Measurements from ENCODE around the gene MYL12A. TPM values are rescaled to one million over a fixed set of nuclear protein-coding genes. Genes with fewer than 3 reads are reported as not detected.

MYL12A gene
- total RNA-seq, 1 experiment from 2014 or later: 230 TPM

DNA sequence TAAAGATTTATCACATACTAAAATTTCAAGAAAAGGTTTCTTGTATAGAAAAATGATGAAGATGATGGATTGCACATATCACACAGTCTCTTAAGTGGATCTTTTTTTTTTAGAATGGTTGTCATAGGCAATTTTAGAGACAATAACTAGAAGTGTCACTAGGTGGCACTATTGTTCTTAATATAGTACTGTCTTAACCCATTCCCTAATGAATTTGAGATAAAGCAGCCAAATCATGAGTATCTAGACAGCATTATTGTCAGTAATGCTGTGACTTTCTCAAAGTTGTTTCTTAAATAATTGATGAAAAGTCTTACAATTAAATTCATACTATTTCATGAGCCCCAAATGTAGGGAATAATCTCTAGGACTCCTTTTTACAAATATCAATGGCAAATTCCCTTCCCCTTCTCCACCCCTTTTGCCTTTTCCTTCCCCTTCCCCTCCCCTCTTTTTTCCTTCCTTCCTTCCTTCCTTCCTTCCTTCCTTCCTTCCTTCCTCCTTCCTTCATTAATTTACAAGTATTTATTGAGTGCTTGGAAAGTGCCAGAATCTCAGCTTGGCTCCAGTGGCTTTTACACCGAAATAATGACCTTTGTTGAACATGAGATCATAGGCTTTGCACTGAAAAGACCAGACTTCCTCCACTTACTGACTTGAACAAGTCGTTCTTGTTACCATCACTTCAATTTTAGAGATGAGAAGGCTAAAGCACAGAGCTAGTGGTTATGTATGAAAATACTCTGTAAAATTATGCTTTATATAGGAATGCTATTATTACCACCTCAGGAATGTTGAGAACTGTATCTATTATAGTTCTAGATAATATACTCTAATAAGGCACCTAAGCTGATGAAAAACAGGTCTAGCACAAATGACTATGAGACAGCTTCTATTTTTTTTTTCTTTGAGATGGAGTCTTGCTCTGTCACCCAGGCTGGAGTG is 34.1 kb downstream of the MYL12A start:
- ChIA-PET CTCF (interaction anchor here (0.5 to 4.6 kb wide), 13 partner anchors 15 to 588 kb away, joined by 3 to 47 read pairs (median 7); no protein-coding TSS in a partner anchor), POLR2A (no interaction called here)
- H3K4me1 Mint-ChIP-seq: peaks cover 52% of the 10 kb centered on the region
- H3K27me3 Mint-ChIP-seq (ENCODE audit: low read depth): no peaks in the 10 kb centered on the region
- TF ChIP-seq CTCF (IDR thresholded peaks at IDR 0.05): peak; percentile 62
- no peak for TF ChIP-seq NR1H2 (CRISPR knock-in tag; IDR thresholded peaks at IDR 0.05)
- no peak for TF ChIP-seq ZNF263 (CRISPR knock-in tag; IDR thresholded peaks at IDR 0.05; ENCODE audit: low read depth)
- H3K27ac Mint-ChIP-seq: no peak overlapping the region
- H3K9me3 Mint-ChIP-seq: peaks cover 7% of the 10 kb centered on the region
- DNase-seq (ENCODE audit: low spot score): no peak
- H3K36me3 Mint-ChIP-seq: peaks cover 9% of the 10 kb centered on the region
- peak; percentile 51 for ATAC-seq
- no peak overlapping the region for H3K4me3 Mint-ChIP-seq

DNA sequence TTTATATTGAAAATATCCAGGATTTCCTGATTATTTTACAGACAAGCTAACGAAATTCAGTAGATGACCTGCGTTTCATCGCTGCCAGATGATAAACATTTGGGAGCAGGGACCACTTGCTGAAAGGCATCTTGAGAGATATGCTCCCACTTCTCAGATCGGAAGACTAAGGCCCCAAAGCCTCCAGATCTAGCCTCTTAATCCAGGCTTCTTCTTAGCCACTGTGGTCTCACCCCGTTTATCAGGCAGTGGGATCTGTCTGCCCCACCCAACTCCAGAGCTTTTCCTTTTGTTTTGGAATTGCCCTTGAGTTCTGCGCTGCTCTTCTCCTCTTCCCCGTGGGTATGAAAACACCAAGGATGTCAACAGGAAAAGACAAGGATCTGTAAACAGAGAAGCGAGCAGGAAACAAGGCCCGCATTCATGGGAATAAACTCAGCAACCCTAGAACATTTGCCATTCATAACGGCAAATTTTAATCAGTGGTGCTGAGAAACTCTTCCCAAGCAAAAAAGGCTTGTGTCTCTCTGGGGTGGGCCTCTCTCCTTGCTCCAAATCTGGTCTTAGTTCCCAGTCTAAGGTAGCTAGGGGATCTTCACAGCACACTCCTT is 35.8 kb downstream of the MYL12A start:
- no peaks in the 10 kb centered on the region for H3K27me3 Mint-ChIP-seq (ENCODE audit: low read depth)
- ATAC-seq (no peak), DNase-seq (ENCODE audit: low spot score) (no peak)

More for the DNA sequence above, 35.8 kb downstream of the MYL12A start:
- Mint-ChIP-seq H3K4me3 (no peak overlapping the region), H3K9me3 (peaks cover 18% of the 10 kb centered on the region), H3K4me1 (peaks cover 41% of the 10 kb centered on the region), H3K36me3 (peaks cover 6% of the 10 kb centered on the region), H3K27ac (no peak overlapping the region; the same call in 1 of the 2 replicates)
- TF ChIP-seq EMX1 (CRISPR knock-in tag; IDR thresholded peaks at IDR 0.05) (no peak), ZNF317 (CRISPR knock-in tag; IDR thresholded peaks at IDR 0.05; ENCODE audit: borderline replicate concordance, low read depth) (no peak), ATF6 (CRISPR knock-in tag; IDR thresholded peaks at IDR 0.05) (no peak), IRF1 (CRISPR knock-in tag; IDR thresholded peaks at IDR 0.05) (no peak)
- TF ChIP-seq, protein P1, sequence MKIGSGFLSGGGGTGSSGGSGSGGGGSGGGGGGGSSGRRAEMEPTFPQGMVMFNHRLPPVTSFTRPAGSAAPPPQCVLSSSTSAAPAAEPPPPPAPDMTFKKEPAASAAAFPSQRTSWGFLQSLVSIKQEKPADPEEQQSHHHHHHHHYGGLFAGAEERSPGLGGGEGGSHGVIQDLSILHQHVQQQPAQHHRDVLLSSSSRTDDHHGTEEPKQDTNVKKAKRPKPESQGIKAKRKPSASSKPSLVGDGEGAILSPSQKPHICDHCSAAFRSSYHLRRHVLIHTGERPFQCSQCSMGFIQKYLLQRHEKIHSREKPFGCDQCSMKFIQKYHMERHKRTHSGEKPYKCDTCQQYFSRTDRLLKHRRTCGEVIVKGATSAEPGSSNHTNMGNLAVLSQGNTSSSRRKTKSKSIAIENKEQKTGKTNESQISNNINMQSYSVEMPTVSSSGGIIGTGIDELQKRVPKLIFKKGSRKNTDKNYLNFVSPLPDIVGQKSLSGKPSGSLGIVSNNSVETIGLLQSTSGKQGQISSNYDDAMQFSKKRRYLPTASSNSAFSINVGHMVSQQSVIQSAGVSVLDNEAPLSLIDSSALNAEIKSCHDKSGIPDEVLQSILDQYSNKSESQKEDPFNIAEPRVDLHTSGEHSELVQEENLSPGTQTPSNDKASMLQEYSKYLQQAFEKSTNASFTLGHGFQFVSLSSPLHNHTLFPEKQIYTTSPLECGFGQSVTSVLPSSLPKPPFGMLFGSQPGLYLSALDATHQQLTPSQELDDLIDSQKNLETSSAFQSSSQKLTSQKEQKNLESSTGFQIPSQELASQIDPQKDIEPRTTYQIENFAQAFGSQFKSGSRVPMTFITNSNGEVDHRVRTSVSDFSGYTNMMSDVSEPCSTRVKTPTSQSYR (CRISPR knock-in tag; IDR thresholded peaks at IDR 0.05): no peak
- TF ChIP-seq, protein P2, sequence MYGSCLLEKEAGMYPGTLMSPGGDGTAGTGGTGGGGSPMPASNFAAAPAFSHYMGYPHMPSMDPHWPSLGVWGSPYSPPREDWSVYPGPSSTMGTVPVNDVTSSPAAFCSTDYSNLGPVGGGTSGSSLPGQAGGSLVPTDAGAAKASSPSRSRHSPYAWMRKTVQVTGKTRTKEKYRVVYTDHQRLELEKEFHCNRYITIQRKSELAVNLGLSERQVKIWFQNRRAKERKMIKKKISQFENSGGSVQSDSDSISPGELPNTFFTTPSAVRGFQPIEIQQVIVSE (CRISPR knock-in tag; IDR thresholded peaks at IDR 0.05; ENCODE audit: borderline replicate concordance): no peak
- ChIA-PET CTCF (interaction anchor here (1.0 to 4.6 kb wide), 7 partner anchors 14 to 488 kb away, joined by 4 to 47 read pairs (median 8); no protein-coding TSS in a partner anchor), POLR2A (no interaction called here)
